HepG2 (cell line): Measurements from ENCODE around the gene EFNA3.

Source experiments
- CTCF ChIP-seq: sonication (generic); formaldehyde crosslinking; IDR thresholded peaks from 2 replicates; pipeline ENCODE4 v1.5.0; 2020; ENCODE audit warnings: mild to moderate bottlenecking, missing genetic modification reagents, moderate library complexity
- POLR2A ChIP-seq, 2 experiments: IDR thresholded peaks; 2 replicates each; pipeline ENCODE4 v1.6.1; 2011; ENCODE audit warnings: low read depth in 2 of 2, low read length in 2 of 2, mild to moderate bottlenecking in 1 of 2, moderate library complexity in 1 of 2; ENCODE audit not compliant: insufficient read depth in 1 of 2
- TBL1XR1 ChIP-seq: fragments of 150-350 bp; IDR thresholded peaks from 2 replicates; pipeline ENCODE4 v1.6.1; 2014; ENCODE audit warnings: borderline replicate concordance, low read length; ENCODE audit not compliant: partially characterized antibody
- ZSCAN29 ChIP-seq: sonication (generic); formaldehyde crosslinking; conservative IDR thresholded peaks from 2 replicates; pipeline ENCODE4 v1.4.0; 2020; ENCODE audit warnings: mild to moderate bottlenecking, missing genetic modification reagents

DNA sequence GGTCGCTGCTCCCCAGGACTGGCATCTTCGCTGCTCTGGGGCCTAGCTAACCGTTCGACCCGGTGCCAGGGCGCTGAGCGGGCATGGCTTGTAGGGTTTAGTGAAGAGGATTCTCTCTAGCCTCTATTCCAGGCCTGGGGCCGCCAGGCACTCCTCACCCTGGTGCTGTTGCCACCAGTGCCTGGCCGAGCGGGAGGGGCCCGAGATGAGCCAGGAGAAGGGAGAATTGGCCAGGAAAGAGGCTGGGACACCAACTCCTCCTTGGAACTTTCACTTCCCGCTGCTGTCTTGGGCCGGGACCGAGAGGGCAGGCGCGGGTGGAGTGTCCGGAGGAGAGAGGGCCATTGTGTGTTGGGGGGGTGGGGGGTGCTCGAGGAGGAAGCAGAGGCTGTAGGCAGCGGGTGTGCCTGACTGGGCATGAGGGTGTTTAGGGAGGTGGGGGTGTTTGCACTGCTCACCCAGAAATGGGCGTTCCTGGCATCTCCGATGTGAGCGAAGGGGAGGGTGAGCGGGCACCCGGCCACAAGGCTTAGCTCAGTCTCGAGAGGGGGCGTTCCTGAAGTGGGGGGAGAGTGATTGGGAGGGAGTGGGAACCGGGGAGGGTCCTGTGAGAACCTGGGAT is 26.7 kb upstream of the EFNA3 start:
- no peak for TF ChIP-seq TBL1XR1
- no peak for TF ChIP-seq ZSCAN29 (CRISPR knock-in tag)
- TF ChIP-seq POLR2A (IDR thresholded peaks at IDR 0.05; ENCODE audit: insufficient read depth in 1 of 2, low read depth in 2 of 2, low read length in 2 of 2), result no peak
- TF ChIP-seq CTCF (CRISPR knock-in tag), result no peak
